K562 (cell line): ENCODE results near the gene CRYM. TPM values are rescaled to one million over a fixed set of nuclear protein-coding genes. Genes with fewer than 3 reads are reported as not detected.
A peak's percentile ranks its signal among the peaks of the same experiment; 100 is the strongest.

Source experiments
- ATAC-seq: fragments of 200-7000 bp; cut with Tn5 transposase; 3 replicates; pipeline ENCODE4 v1.9.1; 2020; ENCODE audit warnings: moderate library complexity
- BruUV-seq: library from RNA; stranded (reverse); fragments of 400-500 nt; replicated peaks from 2 replicates; lab custom pipeline; 2021; lab: Mats Ljungman, UMichigan
- CTCF ChIA-PET: fragments of 300-600 bp; formaldehyde crosslinking; extraction: SDS; loops from one replicate; lab custom pipeline; 2021; ENCODE audit warnings: low intra/inter-chr PET ratio; lab: Yijun Ruan, JAX
- POLR2A ChIA-PET: fragments of 300-600, 350-650 bp; sonication (Branson Sonifier 250); formaldehyde crosslinking; extraction: SDS; loops from one replicate; lab custom pipeline; 2021; ENCODE audit warnings: antibody characterized with exemption, inconsistent platforms; lab: Yijun Ruan, JAX
- DNase-seq, 4 experiments: peaks; one replicate each; pipeline versions ENCODE4 v3.0.0 to v3.0.0-alpha.2; 2011 to 2018; ENCODE audit warnings: low spot score in 3 of 4, mixed read lengths in 3 of 4; ENCODE audit errors: extremely low read depth in 1 of 4
- FAIRE-seq: peaks from 2 replicates; lab custom pipeline; 2011; peaks lifted over from hg19 to GRCh38; lab: Jason Lieb, UNC
- H2AFZ ChIP-seq: 2 replicates; pipeline ENCODE4 v1.6.0; 2011; ENCODE audit warnings: low read depth, low read length, control low read depth, inconsistent platforms
- H3K27ac ChIP-seq: fragments of 200-600 bp; 3 replicates; pipeline ENCODE4 v1.8.0; 2011; ENCODE audit warnings: low read depth, mild to moderate bottlenecking, control low read depth, inconsistent platforms, low read length, moderate library complexity, mixed read lengths; ENCODE audit errors: extremely low read depth
- H3K27me3 ChIP-seq, 2 experiments: fragments of 300-600 bp in 1 of 2; 2 replicates in 1 of 2; 3 replicates in 1 of 2; pipeline versions ENCODE4 v1.6.0 to v1.8.0; 2011; ENCODE audit warnings: inconsistent platforms in 2 of 2, low read length in 2 of 2, mild to moderate bottlenecking in 1 of 2, mixed read lengths in 1 of 2, moderate library complexity in 1 of 2; ENCODE audit not compliant: control insufficient read depth in 2 of 2, insufficient read depth in 2 of 2
- H3K36me3 ChIP-seq: fragments of 300-600 bp; 3 replicates; pipeline ENCODE4 v1.8.0; 2011; ENCODE audit warnings: mild to moderate bottlenecking, low read length, inconsistent platforms; ENCODE audit not compliant: control insufficient read depth, insufficient read depth
- H3K4me1 ChIP-seq, 2 experiments: fragments of 200-600 bp in 1 of 2; replicated peaks in 1 of 2; 2 replicates in 1 of 2; 3 replicates in 1 of 2; pipeline versions ENCODE4 v1.5.1 to v1.8.0; 2011; ENCODE audit warnings: inconsistent platforms in 2 of 2, low read length in 2 of 2, mild to moderate bottlenecking in 1 of 2, mixed read lengths in 1 of 2, moderate library complexity in 1 of 2; ENCODE audit not compliant: control insufficient read depth in 2 of 2, insufficient read depth in 2 of 2
- H3K4me2 ChIP-seq: 2 replicates; pipeline ENCODE4 v1.6.1; 2011; ENCODE audit warnings: low read length, control low read depth, inconsistent platforms, mixed read lengths; ENCODE audit not compliant: insufficient read depth
- H3K4me3 ChIP-seq: fragments of 200-600 bp; sonication (generic), shearing (Covaris generic); 2 replicates; pipeline ENCODE4 v1.5.1; 2016; ENCODE audit warnings: control low read depth, inconsistent platforms
- H3K79me2 ChIP-seq: fragments of 200-600 bp; 3 replicates; pipeline ENCODE4 v1.8.0; 2011; ENCODE audit warnings: low read length, inconsistent platforms; ENCODE audit not compliant: control insufficient read depth, insufficient read depth
- H3K9ac ChIP-seq, 2 experiments: 2 replicates each; pipeline versions ENCODE4 v1.6.0 to v1.6.1; 2011; ENCODE audit warnings: low read depth in 2 of 2, low read length in 2 of 2, control low read depth in 1 of 2, inconsistent platforms in 1 of 2, mild to moderate bottlenecking in 1 of 2, mixed read lengths in 1 of 2; ENCODE audit not compliant: insufficient read depth in 1 of 2
- H3K9me1 ChIP-seq: one replicate; pipeline ENCODE4 v1.6.0; 2011; ENCODE audit warnings: inconsistent platforms, mild to moderate bottlenecking, low read length, moderate library complexity; ENCODE audit not compliant: control insufficient read depth, insufficient read depth
- H3K9me3 ChIP-seq: replicated peaks from 2 replicates; pipeline ENCODE4 v1.5.1; 2011; ENCODE audit warnings: low read depth, low read length, inconsistent platforms; ENCODE audit not compliant: control insufficient read depth, insufficient read depth
- H4K20me1 ChIP-seq: replicated peaks from 2 replicates; pipeline ENCODE4 v1.6.1; 2011; ENCODE audit warnings: low read length, inconsistent platforms, mixed read lengths; ENCODE audit not compliant: control insufficient read depth, insufficient read depth
- FOXA3 ChIP-seq, 2 experiments: fragments of 450-650 bp in 1 of 2; sonication (generic) in 1 of 2; formaldehyde crosslinking; IDR thresholded peaks in 1 of 2; conservative IDR thresholded peaks in 1 of 2; 2 replicates each; pipeline versions ENCODE4 v1.4.0 to v1.8.0; 2020 to 2022; ENCODE audit warnings: mild to moderate bottlenecking in 2 of 2, missing genetic modification reagents in 1 of 2
- GATA2 ChIP-seq: sonication (generic); formaldehyde crosslinking; IDR thresholded peaks from 2 replicates; pipeline ENCODE4 v1.4.0; 2020; ENCODE audit warnings: mild to moderate bottlenecking, missing genetic modification reagents
- SMC3 ChIP-seq: conservative IDR thresholded peaks from 2 replicates; pipeline ENCODE4 v1.6.1; 2011; ENCODE audit warnings: low read depth, low read length, improper control_type of control experiment; ENCODE audit not compliant: insufficient read depth
- THRAP3 ChIP-seq: fragments of 450-650 bp; IDR thresholded peaks from 2 replicates; pipeline ENCODE4 v1.6.1; 2016; ENCODE audit warnings: mild to moderate bottlenecking, inconsistent platforms, borderline replicate concordance
- ZFP36 ChIP-seq: fragments of 150-350 bp; IDR thresholded peaks from 2 replicates; pipeline ENCODE4 v1.6.1; 2018; ENCODE audit warnings: low read length, low read depth; ENCODE audit not compliant: partially characterized antibody
- ZNF197 ChIP-seq: fragments of 200-800 bp; sonication (Bioruptor generic); IDR thresholded peaks from 2 replicates; pipeline ENCODE4 v1.6.1; 2016; ENCODE audit warnings: low read depth, missing genetic modification characterization, missing compliant biosample characterization
- ZNF212 ChIP-seq: fragments of 450-650 bp; formaldehyde crosslinking; IDR thresholded peaks from 2 replicates; pipeline ENCODE4 v1.4.0; 2020; ENCODE audit warnings: mild to moderate bottlenecking
- ZNF282 ChIP-seq: sonication (generic); formaldehyde crosslinking; IDR thresholded peaks from 2 replicates; pipeline ENCODE4 v1.8.1; 2023; ENCODE audit warnings: missing genetic modification reagents
- ZNF41 ChIP-seq: fragments of 250-450 bp; sonication (Bioruptor Pico); conservative IDR thresholded peaks from 2 replicates; pipeline ENCODE4 v1.4.0; 2020; ENCODE audit warnings: mild to moderate bottlenecking
- WGBS: fragments of 100-300 bp; shearing (Covaris generic); methylation state at CpG from one replicate; pipeline ENCODE4 v1.1.6; 2016; ENCODE audit warnings: low coverage, mixed read lengths; ENCODE audit not compliant: insufficient coverage; ENCODE audit errors: missing lambda C conversion rate; 5-methylcytosine and 5-hydroxymethylcytosine counted together
- in situ Hi-C: fragments of 300-500 bp; cut with MboI; formaldehyde crosslinking; loops from 4 replicates; pipeline ENCODE4 v1.15.0; 2018; ENCODE audit warnings: inconsistent platforms, mixed read lengths
- intact Hi-C: fragments of 100-400 bp; cut with micrococcal nuclease; formaldehyde crosslinking; loops from 2 replicates; pipeline ENCODE4 v1.14.2; 2022
- polyA plus RNA-seq, 8 experiments: library from polyadenylated mRNA; depleted of rRNA in 4 of 8; stranded (reverse) in 5 of 8; unstranded in 3 of 8; fragments of >200 nt; fragmentation: Nextera tagmentation in 2 of 8; fragmentation: Illumina TruSeq in 1 of 8; extraction: Ambion mirVana in 2 of 8; extraction: Trizol in 1 of 8; gene quantifications; 2 replicates each; pipeline versions ENCODE4 v1.2.1 to v1.2.3, GENCODE V29; 2011 to 2014; ENCODE audit warnings: inconsistent platforms in 1 of 8, missing spikeins in 1 of 8
- total RNA-seq, 7 experiments: library from RNA; depleted of rRNA in 6 of 7; stranded (reverse); fragments of >200 nt in 6 of 7; fragmentation: Illumina TruSeq in 2 of 7; extraction: Trizol in 2 of 7; gene quantifications; 2 replicates each; pipeline versions ENCODE4 v1.2.1 to v1.2.3, GENCODE V29; 2011 to 2021; ENCODE audit warnings: low replicate concordance in 1 of 7
- TF ChIP-seq, protein P1 (sequence below), 2 experiments: IDR thresholded peaks in 1 of 2; conservative IDR thresholded peaks in 1 of 2; 2 replicates each; pipeline ENCODE4 v1.6.1; 2016; ENCODE audit warnings: low read depth in 2 of 2, mild to moderate bottlenecking in 1 of 2, missing compliant biosample characterization in 1 of 2, missing genetic modification characterization in 1 of 2, moderate library complexity in 1 of 2

CRYM gene
- total and polyA plus RNA-seq, 9 of the 15 experiments (the other 6 are each of a cell fraction or from before 2014, with no cell fraction given) = 0.08 to 0.98 (median 0.47) TPM

DNA sequence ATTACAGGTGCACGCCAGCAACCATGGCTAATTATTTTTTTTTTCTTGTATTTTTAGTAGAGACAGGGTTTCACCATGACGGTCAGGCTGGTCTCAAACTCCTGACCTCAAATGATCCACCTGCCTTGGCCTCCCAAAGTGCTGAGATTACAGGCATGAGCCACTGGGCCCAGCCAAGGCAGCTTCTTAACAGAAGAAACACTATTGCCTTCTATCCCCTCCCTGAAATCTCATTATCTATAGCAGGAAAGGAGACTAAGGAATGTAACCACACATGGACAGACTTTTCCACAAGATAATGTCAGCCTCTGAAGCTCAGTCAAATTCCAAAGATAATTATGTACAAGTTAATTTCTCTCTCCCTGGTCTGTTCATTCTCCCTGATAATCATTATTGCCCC, 61.0 kb downstream of the CRYM start (continued):
- TF ChIP-seq, protein P1, sequence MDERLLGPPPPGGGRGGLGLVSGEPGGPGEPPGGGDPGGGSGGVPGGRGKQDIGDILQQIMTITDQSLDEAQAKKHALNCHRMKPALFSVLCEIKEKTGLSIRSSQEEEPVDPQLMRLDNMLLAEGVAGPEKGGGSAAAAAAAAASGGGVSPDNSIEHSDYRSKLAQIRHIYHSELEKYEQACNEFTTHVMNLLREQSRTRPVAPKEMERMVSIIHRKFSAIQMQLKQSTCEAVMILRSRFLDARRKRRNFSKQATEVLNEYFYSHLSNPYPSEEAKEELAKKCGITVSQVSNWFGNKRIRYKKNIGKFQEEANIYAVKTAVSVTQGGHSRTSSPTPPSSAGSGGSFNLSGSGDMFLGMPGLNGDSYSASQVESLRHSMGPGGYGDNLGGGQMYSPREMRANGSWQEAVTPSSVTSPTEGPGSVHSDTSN (CRISPR knock-in tag; IDR thresholded peaks at IDR 0.05; ENCODE audit: low read depth) = no peak
- TF ChIP-seq, protein P1 (tag; conservative IDR thresholded peaks at IDR 0.05; ENCODE audit: low read depth) = no peak
- TF ChIP-seq ZNF282 (no peak), ZNF212 (CRISPR knock-in tag) (no peak), FOXA3 (CRISPR knock-in tag; conservative IDR thresholded peaks at IDR 0.05 in 1 of 2, IDR thresholded peaks at IDR 0.05 in 1 of 2) (no peak), SMC3 (no peak), GATA2 (CRISPR knock-in tag) (peak; percentile 50; the same call in 1 of the 2 replicates), ZNF41 (CRISPR knock-in tag) (no peak), ZFP36 (no peak)

DNA sequence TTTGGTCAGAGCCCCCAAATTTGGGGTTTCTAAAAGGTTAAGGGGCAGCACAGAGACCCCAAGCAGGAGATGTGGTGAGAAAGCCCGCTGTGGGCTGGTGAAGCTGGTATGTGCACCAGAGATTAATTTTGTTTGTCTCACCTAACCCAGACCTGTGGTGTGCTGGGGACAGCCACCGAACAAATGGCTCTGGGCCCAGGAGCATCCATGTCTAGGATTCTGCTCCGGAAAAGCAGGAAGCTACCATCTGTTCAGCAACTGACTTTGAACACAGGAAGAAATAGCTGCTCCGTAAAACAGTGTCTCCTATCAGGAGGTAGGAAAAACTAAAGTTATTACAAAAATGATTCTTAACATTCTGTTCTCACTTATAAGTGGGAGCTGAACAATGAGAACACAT, 64.0 kb downstream of the CRYM start:
- no peaks in the 10 kb centered on the region for H3K36me3 ChIP-seq
- POLR2A ChIA-PET = interaction anchor here (0.6 to 0.8 kb wide), 2 partner anchors 12 to 294 kb away, joined by 3 read pairs; no protein-coding TSS in a partner anchor

More for the DNA sequence above, 64.0 kb downstream of the CRYM start:
- CTCF ChIA-PET = no interaction called here
- in situ Hi-C loops (no loop called here), intact Hi-C loops (no loop called here)
- no peak for DNase-seq
- Histone ChIP-seq H3K4me3 (no peak overlapping the region), H3K9me1 (no peaks in the 10 kb centered on the region), H3K27me3 (peaks cover 20 to 33% of the 10 kb centered on the region in 2 experiments), H3K4me2 (no peak overlapping the region), H3K4me1 (peaks cover 0 to 8% of the 10 kb centered on the region in 2 experiments; a peak in 2 of 5 replicates), H4K20me1 (0 out of 2 replicates have a peak, but pooled peaks cover 3% of the 10 kb centered on the region), H2AFZ (no peak overlapping the region), H3K27ac (no peak overlapping the region), H3K9ac (no peak overlapping the region), H3K79me2 (no peaks in the 10 kb centered on the region), H3K9me3 (no peaks in the 10 kb centered on the region)
- ATAC-seq = no peak
- 6% methylated on average over 4 of the region's 4 CpGs for WGBS
- no peak for FAIRE-seq
- TF ChIP-seq THRAP3 (no peak), ZNF197 (CRISPR knock-in tag) (no peak)
- no TSS peak for BruUV-seq
